Upper lobe of left lung (tissue), 6 donors: ENCODE results near the gene EGFR. TPM values are rescaled to one million over a fixed set of nuclear protein-coding genes. Genes with fewer than 3 reads are reported as not detected.
"Not testable (repeated sequence)": the region's sequence is repeated elsewhere in the genome, so short reads cannot be mapped to it uniquely, and the experiment has no call there.

Source experiments
- ATAC-seq, 2 donors: fragments of 200-7000 bp; cut with Tn5 transposase; one replicate each; pipeline ENCODE4 v1.9.1; 2022; ENCODE audit warnings: mild to moderate bottlenecking in 2 of 2, moderate library complexity in 2 of 2; ENCODE audit not compliant: low FRiP score in 2 of 2
- DNase-seq, 2 donors: peaks; one replicate each; pipeline ENCODE4 v3.0.0-alpha.2; 2019 to 2020
- H3K27ac ChIP-seq, 4 donors: fragments of 200-600 bp; sonication (generic); one replicate each; pipeline ENCODE4 v1.5.1; 2016 to 2019
- H3K27me3 ChIP-seq, 4 donors: fragments of 200-600 bp; sonication (generic); one replicate each; pipeline ENCODE4 v1.5.1; 2017 to 2019
- H3K36me3 ChIP-seq, 4 donors: fragments of 200-600 bp; sonication (generic); one replicate each; pipeline ENCODE4 v1.5.1; 2016 to 2019
- H3K4me1 ChIP-seq, 4 donors: fragments of 200-600 bp; sonication (generic); one replicate each; pipeline ENCODE4 v1.5.1; 2018 to 2019
- H3K4me3 ChIP-seq, 4 donors: fragments of 200-600 bp; sonication (generic); one replicate each; pipeline ENCODE4 v1.5.1; 2017 to 2019; ENCODE audit warnings: mild to moderate bottlenecking in 2 of 4, moderate library complexity in 1 of 4
- H3K9me3 ChIP-seq, 4 donors: fragments of 200-600 bp; sonication (generic); one replicate each; pipeline ENCODE4 v1.5.1; 2018 to 2019
- CTCF ChIP-seq, 6 experiments: fragments of 450-650 bp in 4 of 6; fragments of 200-600 bp in 2 of 6; sonication (generic) in 2 of 6; IDR thresholded peaks; one replicate each; pipeline ENCODE4 v1.5.1; 2016 to 2019; ENCODE audit warnings: antibody characterized with exemption in 6 of 6
- EP300 ChIP-seq, 4 donors: sonication (generic); formaldehyde crosslinking; IDR thresholded peaks; one replicate each; pipeline ENCODE4 v1.5.1; 2017; ENCODE audit warnings: antibody characterized with exemption in 4 of 4, control low read depth in 2 of 4
- POLR2A ChIP-seq, 4 donors: fragments of 450-650 bp; IDR thresholded peaks; one replicate each; pipeline ENCODE4 v1.5.1; 2016 to 2017; ENCODE audit warnings: antibody characterized with exemption in 4 of 4, mild to moderate bottlenecking in 2 of 4
- POLR2AphosphoS5 ChIP-seq, 2 donors: sonication (generic); formaldehyde crosslinking; IDR thresholded peaks; one replicate each; pipeline ENCODE4 v1.5.1; 2017; ENCODE audit warnings: antibody characterized with exemption in 2 of 2
- WGBS, 2 donors: methylation state at CpG; one replicate each; pipeline ENCODE4 v1.1.5; 2017 to 2018; 5-methylcytosine and 5-hydroxymethylcytosine counted together
- total RNA-seq, 6 donors: library from RNA; depleted of rRNA in 4 of 6; stranded (reverse); fragments of >200 nt in 4 of 6; gene quantifications; one replicate each; pipeline versions ENCODE4 v1.1.0 to v1.2.1, GENCODE V29; 2016 to 2021
- donor health status: DM: no; HTN: no; CAD: no; lungs with moderate emphysema.
- donor health status: DM: no; HTN: yes; CAD: no; lungs with severe emphysema.

The EGFR gene
- total RNA-seq, 6 donors from 2014 or later, result 58.7 to 110 (median 93.2) TPM

GRCh38 chr7:55028011-55028410 is 9.2 kb downstream of the EGFR start:
- Histone ChIP-seq H3K4me1 (peaks cover 12 to 52% (median 37%) of the 10 kb centered on the region in 4 donors), H3K4me3 (no peak overlapping the region), H3K27ac (peak overlapping the region in 1 of 4 donors; percentile 13), H3K27me3 (no peaks in the 10 kb centered on the region), H3K9me3 (no peaks in the 10 kb centered on the region), H3K36me3 (no peaks in the 10 kb centered on the region)
- ATAC-seq (no peak), DNase-seq (no peak)
- TF ChIP-seq EP300 (IDR thresholded peaks at IDR 0.05), result no peak
- no peak for TF ChIP-seq CTCF (IDR thresholded peaks at IDR 0.05)
- TF ChIP-seq POLR2A (IDR thresholded peaks at IDR 0.05), result no peak
- TF ChIP-seq POLR2AphosphoS5 (IDR thresholded peaks at IDR 0.05), result no peak
- 55 to 65% methylated on average over 3 of the region's 3 CpGs for WGBS, 2 donors

GRCh38 chr7:55030314-55030713 is 11.5 kb downstream of the EGFR start:
- TF ChIP-seq POLR2A (IDR thresholded peaks at IDR 0.05), result no peak
- no peak for DNase-seq
- no peak for ATAC-seq
- Histone ChIP-seq H3K4me3 (no peak overlapping the region), H3K27ac (no peak overlapping the region), H3K36me3 (no peaks in the 10 kb centered on the region), H3K27me3 (no peaks in the 10 kb centered on the region), H3K9me3 (no peaks in the 10 kb centered on the region), H3K4me1 (peaks cover 12 to 59% (median 40%) of the 10 kb centered on the region in 4 donors)
- 8 to 14% methylated on average over 1 of the region's 1 CpG for WGBS, 2 donors

- Histone ChIP-seq H3K9me3 (no peaks in the 10 kb centered on the region), H3K4me3 (no peak overlapping the region), H3K27ac (no peak overlapping the region), H3K36me3 (no peaks in the 10 kb centered on the region), H3K4me1 (peaks cover 12 to 61% (median 40%) of the 10 kb centered on the region in 4 donors), H3K27me3 (no peaks in the 10 kb centered on the region)
- DNase-seq (no peak), ATAC-seq (no peak)
- TF ChIP-seq CTCF (IDR thresholded peaks at IDR 0.05), result no peak
- 82 to 94% methylated on average over 2 of the region's 2 CpGs for WGBS, 2 donors
Measured at GRCh38 chr7:55031075-55031474, 12.3 kb downstream of the EGFR start.

DNA sequence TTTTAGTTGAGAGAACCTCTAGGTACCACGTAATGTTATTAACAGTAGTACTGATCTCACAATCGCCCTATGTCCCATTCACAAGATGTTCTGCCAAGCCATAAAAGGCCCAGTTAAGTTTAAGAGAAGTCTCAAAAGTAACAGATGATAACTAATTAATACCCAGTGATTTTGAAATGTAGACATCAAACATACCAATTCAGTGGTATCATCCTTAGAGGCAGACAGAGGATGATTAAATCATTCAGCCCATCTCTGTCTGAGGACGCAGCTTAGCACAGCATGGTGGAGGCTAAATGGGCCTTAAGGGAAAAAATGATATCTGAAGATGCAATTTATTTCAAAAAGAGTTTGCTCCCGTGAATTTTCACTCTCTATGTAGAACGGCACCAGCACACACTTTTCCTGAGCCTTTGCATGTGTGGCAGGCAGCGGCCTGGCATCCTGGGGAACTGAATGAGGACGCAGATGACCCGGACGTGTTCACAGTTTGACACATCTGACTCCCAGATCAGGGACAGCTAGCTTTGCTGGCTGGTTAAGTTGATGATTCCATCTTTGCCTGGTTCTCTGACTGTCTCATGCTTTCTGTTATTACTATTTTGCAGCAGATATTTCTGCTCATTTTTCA is 13.4 kb downstream of the EGFR start:
- H3K36me3 ChIP-seq, result no peaks in the 10 kb centered on the region
- no peaks in the 10 kb centered on the region for H3K27me3 ChIP-seq
- peak in 1 of 2 donors; percentile 50 for ATAC-seq
- H3K4me3 ChIP-seq, result no peak overlapping the region
- DNase-seq, result no peak
- no peak overlapping the region for H3K27ac ChIP-seq
- H3K9me3 ChIP-seq, result no peaks in the 10 kb centered on the region
- WGBS, 2 donors, result 86 to 89% methylated on average over 9 of the region's 9 CpGs
- peaks cover 6 to 50% (median 32%) of the 10 kb centered on the region in 4 donors for H3K4me1 ChIP-seq
- TF ChIP-seq POLR2A (IDR thresholded peaks at IDR 0.05) (no peak), EP300 (IDR thresholded peaks at IDR 0.05) (no peak), POLR2AphosphoS5 (IDR thresholded peaks at IDR 0.05) (no peak), CTCF (IDR thresholded peaks at IDR 0.05) (no peak)

DNA sequence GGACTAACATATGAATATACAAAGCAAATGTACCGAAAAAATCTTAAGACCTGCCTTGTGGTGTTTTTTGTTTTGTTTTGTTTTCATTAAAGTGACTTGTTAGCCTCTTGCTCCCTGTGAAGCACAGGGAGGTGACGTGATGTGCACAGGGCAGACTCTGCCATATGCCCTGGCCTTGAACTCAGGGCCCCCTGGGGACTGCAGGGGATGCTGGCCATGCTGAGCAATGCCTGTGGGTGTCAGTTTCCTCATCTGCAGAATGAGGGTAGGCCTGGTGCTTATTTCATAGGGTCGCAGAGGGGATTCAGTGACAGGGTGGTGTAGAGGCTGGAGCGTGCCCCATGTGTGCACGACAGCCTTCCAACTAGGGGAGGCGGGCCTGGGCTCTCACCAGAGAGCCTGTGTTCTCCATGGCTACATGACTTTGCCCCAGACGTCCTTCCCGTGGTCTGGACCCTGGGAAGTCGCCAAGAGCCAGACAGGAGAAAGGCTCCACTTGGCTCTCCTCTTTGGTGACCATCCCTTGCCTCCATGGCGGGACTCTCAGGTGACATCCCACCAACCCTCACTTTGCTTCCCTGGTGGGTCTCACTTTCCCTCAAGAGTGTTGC is 14.5 kb downstream of the EGFR start:
- WGBS, 2 donors, result 82 to 83% methylated on average over 8 to 10 of the region's 10 CpGs
- DNase-seq, result no peak
- H3K27me3 ChIP-seq, result no peaks in the 10 kb centered on the region
- H3K4me1 ChIP-seq, result peaks cover 6 to 46% (median 29%) of the 10 kb centered on the region in 4 donors
- no peak for ATAC-seq
- no peaks in the 10 kb centered on the region for H3K36me3 ChIP-seq
- no peaks in the 10 kb centered on the region for H3K9me3 ChIP-seq
- H3K4me3 ChIP-seq, result no peak overlapping the region
- TF ChIP-seq POLR2AphosphoS5 (IDR thresholded peaks at IDR 0.05), result no peak
- H3K27ac ChIP-seq, result no peak overlapping the region

DNA sequence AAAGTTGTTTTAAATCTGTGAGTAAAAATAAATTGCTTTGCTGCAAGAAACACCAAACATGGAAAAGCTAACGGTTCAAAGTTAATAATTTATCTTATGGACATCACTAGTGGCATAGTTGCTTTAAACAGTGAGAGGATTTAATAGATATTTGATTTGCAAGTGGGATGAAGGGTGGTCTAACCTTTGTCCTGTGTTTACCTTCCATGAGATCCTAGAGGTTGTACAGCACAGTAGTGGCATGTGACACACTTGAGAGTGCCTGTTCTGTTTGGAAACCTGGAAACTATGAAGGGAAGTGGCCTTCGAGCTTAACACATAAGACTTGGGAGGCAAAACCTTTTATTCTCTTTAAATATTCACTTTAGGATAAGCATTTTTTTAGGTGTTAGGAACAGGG is 16.0 kb downstream of the EGFR start:
- Histone ChIP-seq H3K27me3 (no peaks in the 10 kb centered on the region), H3K9me3 (no peaks in the 10 kb centered on the region), H3K4me3 (no peak overlapping the region), H3K4me1 (peaks cover 6 to 38% (median 22%) of the 10 kb centered on the region in 4 donors), H3K36me3 (no peaks in the 10 kb centered on the region), H3K27ac (no peak overlapping the region)
- DNase-seq (no peak), ATAC-seq (no peak)
- WGBS, 2 donors, result 40 to 58% methylated on average over 2 of the region's 2 CpGs
- TF ChIP-seq POLR2A (IDR thresholded peaks at IDR 0.05) (no peak), EP300 (IDR thresholded peaks at IDR 0.05) (no peak), POLR2AphosphoS5 (IDR thresholded peaks at IDR 0.05) (no peak), CTCF (IDR thresholded peaks at IDR 0.05) (no peak)

GRCh38 chr7:55035410-55035809 is 16.6 kb downstream of the EGFR start:
- not testable (repeated sequence) for ATAC-seq, H3K36me3 ChIP-seq, H3K27me3 ChIP-seq, H3K9me3 ChIP-seq, H3K4me3 ChIP-seq, H3K27ac ChIP-seq
- DNase-seq, result peak in 1 of 2 donors; percentile 56
- 52 to 70% methylated on average over 3 of the region's 3 CpGs for WGBS, 2 donors
- peaks cover 6 to 32% (median 19%) of the 10 kb centered on the region in 4 donors for H3K4me1 ChIP-seq
